Stomach (tissue), 4 donors: Measurements from ENCODE around the gene GALNT18.

Source experiments
- POLR2A ChIP-seq, 4 donors: fragments of 450-650 bp; IDR thresholded peaks; one replicate each; pipeline ENCODE4 v1.6.1; 2016; ENCODE audit warnings: antibody characterized with exemption in 4 of 4, control low read depth in 2 of 4, mild to moderate bottlenecking in 1 of 4, moderate library complexity in 1 of 4
- TF ChIP-seq, protein P1 (sequence below), 7 experiments: fragments of 450-650 bp in 4 of 7; fragments of 200-600 bp in 3 of 7; sonication (generic) in 3 of 7; IDR thresholded peaks; one replicate each; pipeline ENCODE4 v1.5.1; 2016 to 2019; ENCODE audit warnings: antibody characterized with exemption in 7 of 7, control low read depth in 2 of 7, mild to moderate bottlenecking in 1 of 7

DNA sequence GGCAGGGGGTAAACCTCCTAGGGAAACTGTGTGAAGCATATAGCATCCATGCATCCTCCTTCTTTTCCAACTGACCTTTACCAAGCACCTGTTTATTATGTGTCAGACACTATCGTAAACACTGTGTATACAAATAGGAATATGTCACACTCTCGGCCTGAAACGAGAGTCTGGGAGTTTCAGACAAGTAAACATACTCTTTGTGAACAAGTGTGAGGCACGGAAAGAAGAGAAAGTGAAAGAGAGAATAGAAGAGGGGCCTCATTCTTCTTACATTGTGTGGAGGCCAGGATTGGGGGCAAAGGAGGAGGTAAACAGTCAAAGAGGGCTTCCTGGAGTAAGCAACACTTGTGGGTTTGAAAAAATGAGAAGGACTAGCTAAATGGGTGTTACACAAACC lies 285.1 kb downstream of the GALNT18 start:
- TF ChIP-seq, protein P1, sequence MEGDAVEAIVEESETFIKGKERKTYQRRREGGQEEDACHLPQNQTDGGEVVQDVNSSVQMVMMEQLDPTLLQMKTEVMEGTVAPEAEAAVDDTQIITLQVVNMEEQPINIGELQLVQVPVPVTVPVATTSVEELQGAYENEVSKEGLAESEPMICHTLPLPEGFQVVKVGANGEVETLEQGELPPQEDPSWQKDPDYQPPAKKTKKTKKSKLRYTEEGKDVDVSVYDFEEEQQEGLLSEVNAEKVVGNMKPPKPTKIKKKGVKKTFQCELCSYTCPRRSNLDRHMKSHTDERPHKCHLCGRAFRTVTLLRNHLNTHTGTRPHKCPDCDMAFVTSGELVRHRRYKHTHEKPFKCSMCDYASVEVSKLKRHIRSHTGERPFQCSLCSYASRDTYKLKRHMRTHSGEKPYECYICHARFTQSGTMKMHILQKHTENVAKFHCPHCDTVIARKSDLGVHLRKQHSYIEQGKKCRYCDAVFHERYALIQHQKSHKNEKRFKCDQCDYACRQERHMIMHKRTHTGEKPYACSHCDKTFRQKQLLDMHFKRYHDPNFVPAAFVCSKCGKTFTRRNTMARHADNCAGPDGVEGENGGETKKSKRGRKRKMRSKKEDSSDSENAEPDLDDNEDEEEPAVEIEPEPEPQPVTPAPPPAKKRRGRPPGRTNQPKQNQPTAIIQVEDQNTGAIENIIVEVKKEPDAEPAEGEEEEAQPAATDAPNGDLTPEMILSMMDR (IDR thresholded peaks at IDR 0.05): no peak
- no peak for TF ChIP-seq POLR2A (IDR thresholded peaks at IDR 0.05)
